Measurements from ENCODE around the gene ABHD2.
"Not testable (repeated sequence)": the region's sequence is repeated elsewhere in the genome, so short reads cannot be mapped to it uniquely, and the experiment has no call there.

The ABHD2 gene

DNA sequence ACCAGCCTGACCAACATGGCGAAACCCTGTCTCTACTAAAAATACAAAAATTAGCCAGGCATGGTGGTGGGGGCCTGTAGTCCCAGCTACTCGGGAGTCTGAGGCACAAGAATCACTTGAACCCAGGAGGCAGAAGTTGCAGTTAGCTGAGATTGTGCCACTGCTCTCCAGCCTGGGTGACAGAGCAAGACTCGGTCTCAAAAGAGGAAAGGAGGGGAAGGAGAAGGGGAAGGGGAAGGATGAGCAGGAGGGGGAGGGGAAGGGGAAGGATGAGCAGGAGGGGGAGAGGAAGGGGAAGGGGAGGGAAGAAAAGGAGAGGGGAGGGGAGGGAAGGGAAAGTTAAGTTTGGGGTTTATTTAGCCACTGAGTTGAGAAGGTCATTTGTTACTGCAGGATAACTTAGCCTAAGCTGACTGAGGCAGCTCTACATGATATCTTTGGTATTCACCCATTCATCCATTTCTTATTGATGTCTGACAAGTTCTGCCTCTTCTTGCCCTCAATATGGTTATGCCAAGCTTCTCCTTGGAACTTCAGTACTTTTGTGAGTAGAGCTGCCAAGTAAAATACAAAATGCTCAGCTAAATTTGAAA, 15.9 kb upstream of the ABHD2 start:
- in situ Hi-C loops (cut with MboI; ENCODE audit: low pct_unique_long_range_greater_than_20kb, low sequenced_read_pairs) = no loop called here

DNA sequence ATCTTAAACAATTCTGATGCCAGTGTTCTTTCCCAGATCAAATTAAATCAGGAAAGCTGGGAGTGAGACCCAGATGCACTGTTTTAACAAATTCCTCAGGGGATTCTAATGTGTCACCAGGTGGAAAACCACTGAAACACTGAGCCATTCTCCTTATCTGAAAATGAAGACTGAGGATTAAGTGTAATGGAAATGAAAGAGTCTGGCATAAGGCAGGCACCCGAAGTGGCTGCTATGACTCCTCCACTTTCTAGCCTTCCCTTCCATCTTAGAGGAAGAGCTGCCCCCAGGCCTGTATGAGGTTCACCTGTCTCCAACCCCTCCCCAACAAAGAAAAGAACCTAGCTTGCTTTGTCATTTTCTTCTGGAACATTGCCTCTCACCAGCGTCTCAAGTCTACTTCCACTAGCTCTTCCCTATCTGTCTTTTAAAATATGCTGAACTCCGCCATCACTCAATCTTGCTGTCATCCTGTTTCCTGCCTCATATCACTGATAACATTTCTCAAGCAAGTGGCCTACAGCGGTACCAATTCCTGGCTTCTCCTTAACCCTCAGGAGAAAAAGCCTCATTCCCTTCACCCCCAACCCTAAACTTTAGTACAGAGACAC, 13.7 kb upstream of the ABHD2 start:
- peak; percentile 92 for DNase-seq
- in situ Hi-C loops (cut with MboI; ENCODE audit: low pct_unique_long_range_greater_than_20kb, low sequenced_read_pairs) = no loop called here

More for the DNA sequence above, 15.9 kb upstream of the ABHD2 start:
- DNase-seq = no peak

DNA sequence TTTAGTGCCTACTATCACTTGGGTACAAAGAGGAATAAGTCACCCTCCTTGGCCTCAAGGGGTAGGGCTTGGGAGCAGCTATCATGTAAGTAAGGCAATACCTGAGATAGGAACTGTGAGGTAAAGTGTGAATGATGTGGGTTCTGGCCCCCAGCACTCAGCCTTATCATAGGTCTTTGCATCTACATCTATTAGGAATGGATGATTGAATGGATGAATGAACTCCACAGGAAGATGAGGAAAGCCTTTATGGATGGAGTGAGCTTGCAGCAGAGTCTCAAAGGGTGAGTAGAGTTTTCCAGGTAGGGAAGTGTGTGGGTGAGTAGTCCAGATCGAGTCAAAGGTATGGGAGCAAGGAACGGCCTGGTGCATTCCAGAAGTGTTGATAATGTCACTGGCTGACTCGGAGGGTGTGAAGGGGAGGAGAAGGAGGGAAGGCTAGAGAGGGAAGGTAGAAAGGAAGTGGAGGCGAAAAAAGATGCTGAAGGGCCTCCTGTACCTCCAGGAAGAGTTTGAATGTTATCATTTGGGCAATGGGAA, 13.1 kb upstream of the ABHD2 start:
- no peak for DNase-seq
- in situ Hi-C loops (cut with MboI; ENCODE audit: low pct_unique_long_range_greater_than_20kb, low sequenced_read_pairs) = no loop called here

DNA sequence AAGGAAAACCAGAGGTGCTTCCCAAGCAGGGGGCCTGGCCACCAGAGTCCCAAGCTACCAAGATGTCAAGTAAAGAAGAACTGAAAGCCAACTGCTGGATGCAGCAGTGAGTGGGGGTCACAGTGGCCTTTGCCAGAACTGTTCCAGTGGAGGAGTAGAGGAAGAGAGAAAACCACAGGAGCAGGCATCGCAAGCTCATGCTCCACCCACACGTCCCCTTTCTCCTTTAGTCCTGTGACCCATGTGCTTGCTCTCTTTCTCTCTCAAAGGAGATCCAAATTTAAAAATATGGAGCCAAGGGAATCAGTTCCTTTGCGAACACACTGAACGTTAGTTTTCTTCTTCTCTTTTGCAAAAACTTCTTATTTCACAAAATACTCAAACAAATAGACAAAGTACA, 12.4 kb upstream of the ABHD2 start:
- in situ Hi-C loops (cut with MboI; ENCODE audit: low pct_unique_long_range_greater_than_20kb, low sequenced_read_pairs) = no loop called here
- DNase-seq = peak; percentile 88

DNA sequence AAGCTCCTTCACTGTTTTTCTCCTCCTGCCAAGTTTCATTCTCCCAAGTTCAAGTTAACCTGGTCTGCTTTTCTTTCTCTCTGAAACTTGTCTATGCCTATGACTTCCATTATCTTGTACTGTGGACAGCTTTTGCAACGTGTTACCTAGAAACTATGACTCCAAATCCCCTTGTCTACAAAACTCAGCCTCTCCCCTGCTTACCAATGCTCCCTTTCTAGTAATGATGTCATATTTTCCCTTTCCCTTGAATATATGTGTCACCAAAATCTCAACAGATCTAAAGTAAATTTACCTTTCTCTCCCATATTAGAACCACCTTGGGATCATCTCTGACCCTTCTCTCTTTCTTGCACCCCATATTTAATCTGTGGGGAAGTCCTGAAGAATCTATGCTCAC, 10.5 kb upstream of the ABHD2 start:
- DNase-seq = no peak
- in situ Hi-C loops (cut with MboI; ENCODE audit: low pct_unique_long_range_greater_than_20kb, low sequenced_read_pairs) = no loop called here

DNA sequence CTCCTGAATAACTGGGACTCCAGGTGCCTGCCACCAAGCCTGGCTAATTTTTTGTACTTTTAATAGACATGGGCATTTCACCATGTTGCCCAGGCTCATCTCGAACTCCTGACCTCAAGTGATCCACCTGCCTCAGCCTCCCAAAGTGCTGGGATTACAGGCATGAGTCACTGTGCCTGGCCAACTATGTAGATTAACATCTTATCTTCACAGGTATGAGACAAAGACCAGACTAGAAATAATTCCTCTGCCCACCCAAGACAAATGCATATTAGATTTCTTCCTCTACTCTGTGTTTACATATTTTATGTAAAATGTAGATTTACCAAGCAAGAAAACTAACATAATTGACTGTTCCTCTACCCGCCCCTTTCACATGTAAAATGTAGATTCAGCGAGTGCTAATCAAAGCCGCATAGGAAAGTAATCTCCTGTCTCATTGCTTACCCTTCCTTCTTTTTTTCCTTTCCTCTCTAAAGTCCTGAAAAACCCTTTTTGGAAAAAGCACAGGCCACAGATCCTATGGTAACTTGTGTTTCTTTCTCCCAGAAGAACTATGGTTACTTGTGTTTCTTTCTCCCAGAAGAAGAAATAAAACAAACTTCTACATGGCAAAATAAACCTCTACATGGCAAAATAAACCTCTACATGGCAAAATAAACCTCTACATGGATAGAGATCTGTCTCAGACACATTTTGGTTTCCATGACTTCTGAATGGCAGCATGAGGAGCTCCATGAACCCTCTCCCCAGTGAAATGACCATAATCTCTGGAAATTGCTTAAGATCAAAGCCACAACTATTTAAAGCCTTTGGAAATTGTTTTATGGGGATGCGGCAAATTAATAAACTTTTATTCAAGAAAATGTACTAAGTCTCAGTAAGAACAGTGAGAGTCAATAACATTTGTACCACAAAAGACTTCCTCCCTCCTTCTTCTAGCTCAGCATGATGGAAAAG, 9.1 kb upstream of the ABHD2 start:
- no peak for DNase-seq
- in situ Hi-C loops (cut with MboI; ENCODE audit: low pct_unique_long_range_greater_than_20kb, low sequenced_read_pairs) = no loop called here

DNA sequence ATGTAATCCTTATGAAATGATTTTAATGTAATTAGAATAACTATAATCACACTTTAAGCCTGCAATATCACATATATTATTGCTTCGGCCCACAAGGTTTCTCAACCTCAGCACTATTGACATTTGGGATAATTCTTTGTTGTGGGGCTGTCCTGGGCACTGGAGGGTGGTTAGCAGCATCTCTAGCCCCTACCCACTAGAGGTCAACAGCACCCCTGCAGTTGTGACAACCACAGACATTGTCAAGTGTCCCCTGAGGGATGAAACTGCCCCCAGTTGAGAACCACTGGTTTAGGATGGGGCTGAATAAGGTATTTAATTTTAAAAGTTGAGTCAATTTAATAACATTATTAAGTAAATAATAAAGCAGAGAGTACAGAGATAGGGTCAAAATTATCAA, 6.4 kb upstream of the ABHD2 start:
- no peak for DNase-seq
- in situ Hi-C loops (cut with MboI; ENCODE audit: low pct_unique_long_range_greater_than_20kb, low sequenced_read_pairs) = no loop called here

DNA sequence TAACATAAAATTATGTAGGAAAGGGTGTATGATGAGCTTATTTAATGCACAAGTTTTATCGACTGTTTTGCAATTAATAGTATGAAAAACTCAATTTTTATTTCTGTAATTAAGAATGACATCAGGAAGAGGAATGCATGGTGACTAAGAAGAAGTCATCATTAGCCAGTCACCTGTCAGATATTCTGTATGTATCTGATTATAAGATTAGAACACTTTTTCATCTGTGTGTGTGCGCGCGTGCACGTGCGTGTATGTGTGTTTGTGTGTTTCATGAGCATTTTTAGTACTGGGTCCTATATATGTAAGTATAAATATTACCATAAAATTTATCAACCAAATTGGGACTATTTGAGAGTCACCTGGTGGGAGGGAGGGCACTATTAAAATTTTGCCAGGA, 5.0 kb upstream of the ABHD2 start:
- in situ Hi-C loops (cut with MboI; ENCODE audit: low pct_unique_long_range_greater_than_20kb, low sequenced_read_pairs) = no loop called here
- DNase-seq = no peak

DNA sequence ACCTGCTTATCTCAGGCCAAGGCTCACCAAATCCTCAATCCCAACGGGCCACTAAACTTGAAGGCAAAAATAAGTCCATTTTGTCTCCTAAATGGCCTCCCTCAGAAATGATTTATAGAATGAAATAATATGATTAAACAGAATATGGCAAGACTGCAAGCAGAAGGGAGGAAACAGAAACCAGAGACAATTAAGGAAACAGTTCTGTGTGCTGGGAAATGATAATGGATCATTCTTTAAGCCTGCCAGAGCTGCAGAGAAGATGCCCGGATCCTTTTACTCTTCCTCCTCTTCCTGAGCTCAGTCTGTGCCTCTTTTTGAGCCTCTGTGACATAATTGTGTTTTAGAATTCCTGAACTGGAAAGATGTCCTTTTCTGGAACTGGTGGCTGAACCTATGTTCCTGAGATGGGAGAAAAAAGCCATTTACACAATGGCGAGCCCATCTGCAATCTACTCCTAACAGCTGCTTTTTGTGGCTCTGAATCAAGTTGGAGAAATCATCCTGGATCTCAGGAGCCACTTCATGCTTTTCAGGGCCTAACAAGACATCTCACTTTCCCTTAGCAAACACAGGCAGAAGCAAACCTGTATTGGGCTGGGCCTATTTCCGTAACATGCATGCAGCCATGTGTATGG, 2.8 kb upstream of the ABHD2 start:
- in situ Hi-C loops (cut with MboI; ENCODE audit: low pct_unique_long_range_greater_than_20kb, low sequenced_read_pairs) = no loop called here
- no peak for DNase-seq

DNA sequence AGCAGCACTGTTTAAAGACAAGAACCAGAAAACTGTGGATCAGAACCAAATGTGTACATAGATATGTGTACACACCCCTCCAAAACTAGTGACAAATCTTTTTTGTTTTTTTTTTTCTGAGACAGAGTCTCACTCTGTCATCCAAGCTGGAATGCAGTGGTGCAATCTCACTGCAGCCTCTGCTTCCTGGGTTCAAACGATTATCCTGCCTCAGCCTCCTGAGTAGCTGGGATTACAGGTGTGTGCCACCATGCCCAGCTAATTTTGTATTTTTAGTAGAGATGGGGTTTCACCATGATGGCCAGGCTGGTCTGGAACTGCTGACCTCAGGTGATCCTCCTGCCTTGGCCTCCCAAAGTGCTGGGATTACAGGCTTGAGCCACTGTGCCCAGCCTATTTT, 2.3 kb upstream of the ABHD2 start:
- in situ Hi-C loops (cut with MboI; ENCODE audit: low pct_unique_long_range_greater_than_20kb, low sequenced_read_pairs); DNase-seq: not testable (repeated sequence)

DNA sequence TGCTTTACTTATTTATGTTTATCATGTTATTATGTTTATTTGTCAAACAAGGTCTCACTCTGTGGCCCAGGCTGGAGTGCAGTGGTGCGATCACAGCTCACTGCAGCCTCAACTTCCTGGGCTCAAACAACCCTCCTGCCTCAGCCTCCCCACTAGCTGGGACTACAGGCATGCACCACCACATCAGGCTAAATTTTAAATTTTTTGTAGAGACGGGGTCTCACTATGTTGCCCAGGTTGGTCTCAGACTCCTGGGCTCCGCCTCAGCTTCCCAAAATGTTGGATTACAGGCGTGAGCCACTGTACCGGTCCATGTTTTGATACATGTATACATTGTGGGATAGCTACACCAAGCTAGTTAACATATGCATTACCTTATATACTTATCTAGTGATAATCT, 1.9 kb upstream of the ABHD2 start:
- in situ Hi-C loops (cut with MboI; ENCODE audit: low pct_unique_long_range_greater_than_20kb, low sequenced_read_pairs); DNase-seq: not testable (repeated sequence)

DNA sequence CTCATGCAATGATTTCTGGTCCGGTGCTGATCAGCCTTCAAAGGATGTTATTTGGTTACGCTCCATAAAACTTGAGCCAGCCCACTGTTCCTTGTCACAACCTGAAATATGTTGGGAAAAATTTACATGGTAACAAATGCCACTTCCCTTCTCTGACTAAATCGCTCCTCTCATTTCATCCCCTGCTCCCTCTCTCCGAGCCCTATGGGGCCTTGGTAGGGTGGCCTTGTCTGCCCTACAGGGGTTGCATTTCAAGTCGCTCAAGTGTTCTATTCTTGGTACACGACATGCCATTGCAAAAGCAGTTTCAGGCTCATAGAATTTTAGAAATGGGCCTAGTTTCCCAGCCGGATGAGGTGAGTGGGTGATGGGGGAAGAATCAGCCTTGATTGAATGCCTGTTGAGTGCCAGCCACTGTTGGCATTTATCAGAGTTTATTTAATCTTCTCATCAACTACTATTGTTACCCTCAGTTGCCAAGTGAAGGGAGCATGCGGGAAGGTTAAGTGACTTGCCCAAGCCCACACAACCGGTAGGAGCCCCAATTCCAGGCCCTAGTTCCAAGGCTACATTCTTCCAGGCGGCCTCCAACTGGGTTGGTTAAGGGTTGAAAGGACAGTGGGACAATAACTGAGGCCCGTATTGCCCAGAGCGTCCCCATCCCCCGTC, 961 bp upstream of the ABHD2 start:
- in situ Hi-C loops (cut with MboI; ENCODE audit: low pct_unique_long_range_greater_than_20kb, low sequenced_read_pairs) = no loop called here
- no peak for DNase-seq

DNA sequence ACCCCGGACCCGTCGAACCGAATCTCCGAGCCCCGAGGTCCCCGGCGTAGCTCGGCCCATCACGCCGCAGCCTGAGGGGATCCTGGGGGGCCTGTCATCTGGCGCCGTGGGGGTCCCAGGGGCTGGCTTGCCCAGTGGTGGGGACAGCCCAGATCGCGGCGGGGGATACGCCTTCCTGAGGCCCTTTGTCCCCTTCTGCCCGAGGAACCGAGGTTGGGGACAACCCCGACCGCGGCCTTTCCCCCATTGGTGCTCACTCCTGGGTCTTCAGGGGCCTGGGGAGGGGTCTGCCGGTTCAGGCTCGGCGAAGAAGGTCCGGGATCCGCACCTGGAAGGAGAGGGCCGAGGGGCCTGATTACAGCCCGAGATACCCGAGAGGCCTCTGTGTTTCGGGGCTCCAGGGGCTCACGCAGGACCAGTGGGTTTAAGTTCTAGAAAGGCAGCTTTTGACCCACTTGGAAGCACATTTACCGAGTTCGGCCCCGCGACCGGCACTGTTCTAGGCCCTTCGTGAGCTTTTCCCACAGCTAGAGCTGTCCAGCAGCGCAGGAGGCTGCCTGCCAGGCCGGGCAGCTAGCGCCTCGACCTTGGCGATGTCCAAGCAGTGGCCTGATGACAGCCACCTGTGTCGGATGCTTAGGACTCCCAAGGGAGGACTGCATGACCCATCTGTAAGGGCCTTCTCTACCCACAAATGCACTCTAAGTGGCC, 504 bp downstream of the ABHD2 start:
- DNase-seq = no peak
- in situ Hi-C loops (cut with MboI; ENCODE audit: low pct_unique_long_range_greater_than_20kb, low sequenced_read_pairs) = no loop called here

DNA sequence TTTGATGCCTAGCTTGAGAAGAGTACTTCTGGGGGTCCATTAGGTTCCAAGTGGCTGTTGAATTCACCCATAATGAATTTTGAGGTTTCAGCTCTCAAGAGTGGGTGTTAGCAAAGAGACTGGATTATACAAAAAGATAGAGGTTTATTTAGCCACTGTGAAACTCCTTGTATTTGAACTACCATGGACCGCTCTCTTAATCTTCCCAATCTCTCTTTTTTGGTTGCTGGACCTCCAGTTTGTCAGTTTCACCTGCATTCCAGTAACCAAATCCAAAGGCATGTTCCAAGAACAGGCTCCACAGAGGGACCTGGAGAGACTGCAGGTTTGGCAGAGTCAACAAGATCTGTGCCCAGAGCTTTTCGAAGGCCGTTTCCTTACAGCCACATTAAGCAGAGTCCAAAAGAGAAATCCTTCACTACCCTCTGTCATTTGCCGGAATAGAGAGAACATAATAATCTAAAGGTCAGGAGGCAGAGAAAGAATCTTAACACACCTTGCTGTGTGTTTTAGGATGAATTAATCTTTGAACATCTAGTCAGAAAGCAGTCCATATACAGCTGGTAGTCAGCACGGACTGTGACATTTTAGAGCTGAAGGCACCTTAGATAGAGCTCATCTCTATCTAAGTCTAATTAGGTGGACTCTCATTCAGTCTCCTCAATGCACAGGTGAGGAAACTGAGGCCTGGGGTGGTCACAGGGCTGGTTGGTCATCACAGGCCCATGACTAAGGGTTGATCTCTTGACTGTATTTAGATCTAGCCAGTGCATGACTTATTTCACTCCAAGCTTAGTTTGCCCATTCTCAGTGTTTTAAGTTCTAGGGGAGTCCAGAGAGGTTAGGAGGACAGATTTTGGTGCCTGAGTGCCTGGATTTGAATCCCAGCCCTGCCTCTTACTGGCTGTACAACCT, 1.3 kb downstream of the ABHD2 start:
- in situ Hi-C loops (cut with MboI; ENCODE audit: low pct_unique_long_range_greater_than_20kb, low sequenced_read_pairs) = no loop called here
- no peak for DNase-seq

DNA sequence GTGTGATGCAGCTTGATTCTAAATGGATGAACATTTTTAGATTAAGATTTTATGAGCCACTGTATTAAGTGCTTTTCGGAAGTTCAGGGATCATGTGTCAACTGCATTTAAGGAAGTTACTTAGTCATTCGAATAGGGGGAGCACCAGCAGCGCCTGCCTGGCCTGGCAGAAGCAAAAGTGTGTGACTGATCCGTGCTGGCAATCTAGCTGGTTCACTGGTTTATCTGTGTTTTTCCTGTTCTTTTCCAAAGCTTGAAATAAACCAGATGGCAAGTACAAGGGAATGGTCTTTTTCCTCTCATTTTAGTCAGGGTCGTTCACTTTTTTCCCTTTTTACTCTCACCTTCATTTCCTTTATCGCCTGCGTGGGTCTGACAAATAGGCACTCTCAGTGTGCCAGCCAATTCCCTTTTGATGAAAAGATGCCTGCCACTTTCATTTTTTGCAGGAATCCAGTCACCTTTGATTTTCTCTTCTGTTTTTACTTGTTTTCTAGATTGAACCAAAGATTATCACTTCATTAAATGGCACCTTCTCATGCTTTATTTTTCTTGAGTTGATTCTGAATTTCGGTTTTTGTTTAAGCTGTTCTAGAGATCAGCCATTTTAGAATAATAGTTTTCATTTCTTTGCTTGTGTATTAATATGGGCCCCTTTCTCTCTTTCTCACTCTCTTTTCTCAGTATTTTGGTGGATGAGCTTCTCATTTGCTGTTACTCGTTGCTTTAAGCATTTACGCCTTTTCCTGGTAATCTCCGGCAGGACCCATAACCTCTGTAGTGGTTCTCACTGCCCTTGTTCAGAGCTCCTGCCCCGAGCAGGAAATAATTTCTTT, 2.8 kb downstream of the ABHD2 start:
- in situ Hi-C loops (cut with MboI; ENCODE audit: low pct_unique_long_range_greater_than_20kb, low sequenced_read_pairs) = no loop called here

DNA sequence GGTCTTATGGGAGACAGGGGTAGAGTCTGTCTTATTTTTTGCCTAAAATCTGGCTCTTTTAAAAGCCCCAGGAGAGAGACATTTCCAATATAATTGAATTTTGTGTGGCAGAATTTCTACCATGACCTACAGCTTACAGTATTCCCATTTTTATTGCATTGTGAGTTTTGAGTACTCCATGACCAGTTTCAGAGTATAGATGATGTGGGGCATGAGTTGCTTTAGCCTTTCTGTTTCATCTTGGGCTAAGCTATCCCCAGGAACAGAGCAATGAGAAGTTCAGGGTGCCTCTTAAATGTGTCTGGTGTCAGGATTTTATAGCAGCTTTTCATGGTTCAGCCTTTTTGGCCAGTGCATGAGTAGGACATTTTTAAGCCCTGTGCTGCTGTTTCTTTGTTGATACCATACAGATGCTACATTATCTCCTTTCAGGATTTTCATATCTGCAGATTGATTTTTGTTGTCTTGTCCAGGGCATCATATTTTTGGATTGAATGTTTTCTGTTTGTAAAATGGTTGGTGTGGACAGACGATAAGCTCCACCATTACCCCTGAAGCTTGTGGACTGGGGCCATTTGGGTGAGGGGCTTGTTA, 3.5 kb downstream of the ABHD2 start:
- in situ Hi-C loops (cut with MboI; ENCODE audit: low pct_unique_long_range_greater_than_20kb, low sequenced_read_pairs) = no loop called here
- no peak for DNase-seq

More for the DNA sequence above, 2.8 kb downstream of the ABHD2 start:
- DNase-seq = peak; percentile 89

All from KBM-7 (cell line).